ENCODE data around the gene NTHL1. TPM values are rescaled to one million over a fixed set of nuclear protein-coding genes. Genes with fewer than 3 reads are reported as not detected.

The NTHL1 gene
- total and polyA plus RNA-seq, 2 donors (not counting 3 experiments of a cell fraction or from before 2014, with no cell fraction given): 39.8 to 65.8 TPM

DNA sequence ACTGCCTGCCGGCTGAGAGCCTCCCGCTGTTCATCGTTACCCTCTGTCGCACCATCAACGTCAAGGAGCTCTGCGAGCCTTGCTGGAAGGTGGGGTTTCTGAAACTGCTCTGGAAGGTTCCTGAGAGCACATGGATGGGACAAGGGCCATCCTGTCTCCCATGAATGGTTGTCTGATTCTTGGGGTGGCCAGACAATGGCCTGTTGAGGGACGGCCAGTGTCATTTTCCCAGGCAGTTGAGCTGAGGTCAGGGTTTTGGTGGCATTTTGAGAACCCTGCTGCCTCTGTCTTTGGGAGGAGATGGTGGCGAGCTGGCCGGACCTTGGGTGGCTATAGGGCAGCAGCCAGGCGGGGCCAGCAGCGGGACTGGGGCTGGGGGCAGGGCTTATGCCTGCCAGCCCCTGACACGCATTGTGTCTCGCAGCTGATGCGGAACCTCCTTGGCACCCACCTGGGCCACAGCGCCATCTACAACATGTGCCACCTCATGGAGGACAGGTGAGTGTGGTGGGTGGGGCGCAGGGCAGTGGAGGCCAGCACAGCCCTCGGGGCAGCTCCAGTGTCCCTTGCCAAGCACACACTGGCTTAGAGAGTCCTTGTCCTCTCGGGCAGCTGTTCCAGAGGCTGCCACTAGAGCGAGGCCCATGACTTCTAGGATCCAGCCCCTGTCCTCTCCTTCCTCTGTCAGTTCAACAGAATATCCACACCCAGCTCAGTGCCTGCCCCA, 9.2 kb upstream of the NTHL1 start:
- Histone ChIP-seq H3K9ac (replicated peaks; ENCODE audit: extremely low read depth, insufficient read depth, low read length) (no peak overlapping the region), H2AFZ (ENCODE audit: low read depth, low read length) (no peak overlapping the region), H4K20me1 (replicated peaks; ENCODE audit: control insufficient read depth, extremely low read depth, insufficient read depth, low read length) (no peaks in the 10 kb centered on the region), H3K27me3 (ENCODE audit: control insufficient read depth in 2 of 2, insufficient read depth in 2 of 2, low read length in 2 of 2) (no peaks in the 10 kb centered on the region), H3K4me2 (ENCODE audit: insufficient read depth, low read length) (no peak overlapping the region), H3K9me3 (replicated peaks; ENCODE audit: control insufficient read depth, insufficient read depth, low read length) (no peaks in the 10 kb centered on the region), H3K36me3 (ENCODE audit: control insufficient read depth in 2 of 2, extremely low read depth in 1 of 2, insufficient read depth in 2 of 2, low read length in 2 of 2) (peaks cover 5 to 48% of the 10 kb centered on the region in 2 experiments), H3K4me3 (replicated peaks in 1 of 3; ENCODE audit: insufficient read depth in 1 of 3, low read depth in 1 of 3, low read length in 3 of 3) (no peak overlapping the region), H3K79me2 (ENCODE audit: control insufficient read depth, insufficient read depth, low read length) (no peaks in the 10 kb centered on the region), H3K27ac (ENCODE audit: insufficient read depth, low read depth, low read length) (no peak overlapping the region), H3K9me1 (replicated peaks; ENCODE audit: control insufficient read depth, extremely low read depth, insufficient read depth, low read length) (no peaks in the 10 kb centered on the region), H3K4me1 (ENCODE audit: control insufficient read depth, extremely low read depth, insufficient read depth, low read length) (no peaks in the 10 kb centered on the region)
- POLR2A ChIA-PET: no interaction called here
- no TSS peak for BruUV-seq (replicated peaks)
- dilution Hi-C loops (cut with MboI; ENCODE audit: extremely low pct_ligation_motif_present, low sequenced_read_pairs) (no loop called here), intact Hi-C loops (cut with micrococcal nuclease) (loop anchor here (2.0 kb wide), 1 partner anchor 34 kb away; no protein-coding TSS in a partner anchor)
- CTCF ChIA-PET: interaction anchor here (0.6 to 3.1 kb wide), 12 partner anchors 9 to 195 kb away, joined by 3 to 93 read pairs (median 4); partner anchors contain the start of genes ECI1, NTHL1 and TSC2
- no peak for FAIRE-seq
- TF ChIP-seq MAX (IDR thresholded peaks at IDR 0.05; ENCODE audit: insufficient read depth, insufficient read length): no peak
- TF ChIP-seq JUN (IDR thresholded peaks at IDR 0.05; ENCODE audit: borderline replicate concordance, insufficient read depth, insufficient read length, low read depth): no peak
- TF ChIP-seq EZH2 (IDR thresholded peaks at IDR 0.05; ENCODE audit: borderline replicate concordance, low read depth, low read length, severe bottlenecking): no peak
- no peak for TF ChIP-seq MYC (IDR thresholded peaks at IDR 0.05; ENCODE audit: low read depth, low read length)
- TF ChIP-seq POLR2A (IDR thresholded peaks at IDR 0.05; ENCODE audit: low read depth, low read length): no peak
- no peak for TF ChIP-seq FOS (IDR thresholded peaks at IDR 0.05; ENCODE audit: borderline replicate concordance, insufficient read depth, low read length)
- no peak for TF ChIP-seq GATA2 (IDR thresholded peaks at IDR 0.05; ENCODE audit: insufficient read depth, insufficient read length, low read depth, low read length)
- no peak for TF ChIP-seq CTCF (IDR thresholded peaks at IDR 0.05; ENCODE audit: extremely low read depth in 1 of 2, insufficient read depth in 1 of 2, low read depth in 1 of 2, low read length in 2 of 2)
- no peak for TF ChIP-seq POLR2AphosphoS5 (IDR thresholded peaks at IDR 0.05; ENCODE audit: insufficient read depth, low read depth, low read length)
- no peak for DNase-seq (ENCODE audit: low read depth, low spot score)

All from endothelial cell of umbilical vein (primary cell).